Measurements from ENCODE around the gene PXMP4.

Gene PXMP4

GRCh38 chr20:33675136-33675959 lies 44.8 kb downstream of the PXMP4 start:
- H3K27ac Mint-ChIP-seq, result peak overlapping the region; percentile 16
- H3K4me1 Mint-ChIP-seq, result peaks cover 32% of the 10 kb centered on the region
- no peaks in the 10 kb centered on the region for H3K27me3 Mint-ChIP-seq
- no peaks in the 10 kb centered on the region for H3K9me3 Mint-ChIP-seq
- peaks cover 21% of the 10 kb centered on the region for H3K36me3 Mint-ChIP-seq (ENCODE audit: low read depth)
- DNase-seq (no peak), ATAC-seq (no peak)
- peak overlapping the region; percentile 67 for H3K4me3 Mint-ChIP-seq

DNA sequence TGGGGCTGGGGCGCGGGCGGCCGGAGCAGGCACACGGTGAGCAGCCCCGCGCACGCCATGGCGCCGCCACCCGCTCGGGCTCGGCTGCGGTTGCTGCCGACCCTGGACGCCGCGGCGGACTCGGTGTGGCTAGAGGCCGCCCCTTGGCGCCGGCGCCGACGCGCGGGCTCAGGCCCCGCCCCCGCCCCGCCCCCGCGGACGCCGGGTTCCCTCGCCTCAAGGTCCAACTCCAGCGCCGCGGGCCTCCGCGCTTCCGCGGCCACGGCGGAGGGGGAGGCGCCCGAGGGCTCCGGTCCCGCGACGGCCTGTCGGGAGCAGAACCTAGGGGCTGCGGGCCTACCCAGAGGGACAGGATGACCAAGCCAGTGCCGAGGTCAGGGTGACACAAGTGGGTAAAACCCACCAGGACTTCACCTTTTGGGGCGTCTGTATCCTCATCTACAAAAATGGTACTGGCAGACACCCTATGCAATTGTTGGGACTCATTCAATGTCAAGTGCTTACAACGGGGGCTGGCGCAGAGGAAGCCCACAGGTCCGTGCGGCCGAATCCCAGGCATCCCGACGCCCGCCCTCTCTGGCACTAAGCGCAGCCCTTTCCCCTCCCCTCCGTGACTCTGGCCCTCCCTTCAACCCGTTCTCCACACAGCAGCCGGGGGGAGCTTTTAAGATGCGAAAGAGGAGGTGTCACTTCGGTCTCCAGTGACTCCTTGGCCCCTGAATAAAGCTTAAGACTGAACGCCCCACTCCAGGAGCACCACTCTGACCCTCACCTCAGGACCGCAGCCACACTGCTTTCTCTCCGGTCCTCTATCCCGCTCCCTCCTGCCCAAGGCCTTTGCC lies 45.6 kb downstream of the PXMP4 start, which contains the start of gene NECAB3:
Gene NECAB3, minus strand, starts transcription at position 135 of the 842 bp plus-strand sequence. Its CDS starts 76 bp downstream, at position 59.
- peak within 1 kb of the TSS; percentile 90 for H3K4me3 Mint-ChIP-seq
- peak; percentile 65 for ATAC-seq
- DNase-seq, result peak; percentile 74
- no peaks in the 10 kb centered on the region for H3K27me3 Mint-ChIP-seq
- H3K27ac Mint-ChIP-seq, result peak within 1 kb of the TSS; percentile 70
- H3K4me1 Mint-ChIP-seq, result peaks cover 24% of the 10 kb centered on the region
- H3K36me3 Mint-ChIP-seq (ENCODE audit: low read depth), result peaks cover 19% of the 10 kb centered on the region
- H3K9me3 Mint-ChIP-seq, result no peaks in the 10 kb centered on the region

- Mint-ChIP-seq H3K27me3 (no peaks in the 10 kb centered on the region), H3K9me3 (no peaks in the 10 kb centered on the region), H3K36me3 (ENCODE audit: low read depth) (peaks cover 13% of the 10 kb centered on the region), H3K4me3 (peak overlapping the region; percentile 90), H3K27ac (peak overlapping the region; percentile 70), H3K4me1 (peaks cover 15% of the 10 kb centered on the region)
- ATAC-seq, result peak; percentile 34
- DNase-seq, result peak; percentile 30
These were observed 46.5 kb downstream of the PXMP4 start for GRCh38 chr20:33673410-33674293.

DNA sequence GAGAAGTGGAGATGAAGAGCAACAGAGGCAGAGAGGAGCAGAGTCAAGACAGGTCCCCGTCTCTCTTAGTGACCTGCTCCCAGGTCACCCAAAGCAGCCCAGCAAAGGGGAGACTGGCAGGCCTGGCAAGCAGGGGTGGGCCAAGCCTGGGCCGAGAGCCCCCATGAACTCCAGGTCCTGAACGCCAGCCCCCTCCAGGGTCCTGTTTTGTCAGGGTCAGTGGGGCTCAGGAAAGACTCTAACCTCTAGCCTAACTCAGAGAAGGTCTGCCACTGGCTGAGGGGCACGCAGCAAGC lies 47.0 kb downstream of the PXMP4 start:
- Mint-ChIP-seq H3K36me3 (ENCODE audit: low read depth) (peaks cover 11% of the 10 kb centered on the region), H3K9me3 (no peaks in the 10 kb centered on the region), H3K27me3 (no peaks in the 10 kb centered on the region), H3K27ac (peak overlapping the region; percentile 22), H3K4me1 (peaks cover 18% of the 10 kb centered on the region), H3K4me3 (peak overlapping the region; percentile 90)
- DNase-seq, result no peak
- ATAC-seq, result no peak

DNA sequence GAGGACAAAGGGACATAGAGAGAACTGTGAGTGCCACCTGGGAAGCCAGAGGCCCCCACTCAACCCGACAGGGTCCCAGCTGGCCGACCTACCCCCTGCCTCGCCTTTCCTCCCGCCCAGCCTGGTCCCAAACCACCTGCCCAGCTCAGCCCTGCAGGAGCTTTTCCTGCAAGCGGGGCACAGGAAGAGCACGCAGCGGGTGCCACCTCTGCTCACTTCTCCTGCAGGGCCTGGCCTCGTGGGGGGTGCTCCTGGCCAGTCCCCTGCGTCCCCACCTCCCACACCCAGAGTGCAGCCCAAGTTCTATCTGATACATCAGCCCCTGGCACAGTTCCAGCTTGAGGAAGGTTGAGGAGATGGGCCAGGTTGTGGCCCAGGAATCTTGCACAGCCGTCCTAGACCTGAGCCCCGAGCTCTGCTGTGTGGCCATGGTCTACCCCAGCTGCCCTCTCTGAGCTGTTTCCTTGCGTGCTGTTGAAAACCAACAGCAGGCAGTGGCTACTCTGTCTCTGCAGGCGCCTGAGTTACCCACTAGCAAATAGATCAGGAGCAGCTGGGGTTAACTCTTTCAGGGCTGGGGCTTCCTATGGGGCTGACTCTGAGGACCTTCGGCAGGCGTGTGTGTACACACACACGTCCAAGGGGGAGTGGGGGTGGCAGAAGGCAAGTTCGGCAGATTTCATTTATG lies 47.5 kb downstream of the PXMP4 start:
- no peaks in the 10 kb centered on the region for H3K9me3 Mint-ChIP-seq
- H3K36me3 Mint-ChIP-seq (ENCODE audit: low read depth), result peaks cover 9% of the 10 kb centered on the region
- peaks cover 18% of the 10 kb centered on the region for H3K4me1 Mint-ChIP-seq
- H3K4me3 Mint-ChIP-seq, result peak overlapping the region; percentile 90
- H3K27me3 Mint-ChIP-seq, result no peaks in the 10 kb centered on the region
- ATAC-seq (no peak), DNase-seq (no peak)
- H3K27ac Mint-ChIP-seq, result no peak overlapping the region

- Mint-ChIP-seq H3K4me3 (no peak overlapping the region), H3K36me3 (ENCODE audit: low read depth) (peaks cover 6% of the 10 kb centered on the region), H3K27me3 (no peaks in the 10 kb centered on the region), H3K27ac (no peak overlapping the region), H3K4me1 (peaks cover 19% of the 10 kb centered on the region), H3K9me3 (no peaks in the 10 kb centered on the region)
- DNase-seq, result no peak
- no peak for ATAC-seq
These were observed 48.4 kb downstream of the PXMP4 start for GRCh38 chr20:33671573-33672288.

DNA sequence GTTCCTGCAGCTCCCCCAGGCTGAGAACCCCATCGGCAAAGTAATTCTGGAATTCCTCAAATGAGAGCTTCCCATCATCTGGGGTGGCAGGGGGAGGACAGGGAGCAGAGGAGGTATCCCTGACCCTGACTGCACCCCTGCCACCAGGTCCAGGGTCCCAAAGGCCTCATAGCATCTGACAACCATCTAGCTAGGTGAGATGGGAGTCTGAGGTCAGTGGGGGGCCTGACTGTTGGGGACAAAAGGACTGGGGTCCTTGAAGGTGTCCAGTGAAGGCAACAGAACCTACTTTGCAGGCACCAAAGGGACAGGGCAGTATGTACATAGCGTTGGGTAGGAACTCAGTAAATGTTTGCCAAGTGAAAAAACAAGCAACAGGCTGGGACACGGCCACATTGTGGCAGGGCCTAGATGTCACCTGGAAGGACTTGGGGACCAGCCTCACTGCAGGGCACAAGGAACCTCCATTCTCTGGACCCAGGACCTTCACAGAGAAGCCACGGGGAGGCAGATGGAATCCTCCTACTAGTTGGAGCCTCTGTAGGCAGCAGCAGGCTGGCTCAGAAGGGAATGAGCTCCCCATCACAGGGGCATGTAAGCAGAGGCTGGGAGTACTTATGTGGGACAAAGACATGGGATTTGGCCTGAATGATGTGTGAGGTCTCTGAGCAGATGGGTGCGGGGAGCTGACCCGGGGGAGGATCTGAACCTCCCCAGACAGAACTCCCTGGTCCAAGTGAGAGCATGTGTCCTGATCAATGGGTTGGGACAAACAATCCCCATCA lies 49.2 kb downstream of the PXMP4 start:
- H3K36me3 Mint-ChIP-seq (ENCODE audit: low read depth), result peaks cover 4% of the 10 kb centered on the region
- H3K4me3 Mint-ChIP-seq, result no peak overlapping the region
- H3K27me3 Mint-ChIP-seq, result no peaks in the 10 kb centered on the region
- DNase-seq (no peak), ATAC-seq (no peak)
- no peaks in the 10 kb centered on the region for H3K9me3 Mint-ChIP-seq
- peaks cover 27% of the 10 kb centered on the region for H3K4me1 Mint-ChIP-seq
- H3K27ac Mint-ChIP-seq, result no peak overlapping the region

GRCh38 chr20:33669873-33670640 lies 50.1 kb downstream of the PXMP4 start:
- Mint-ChIP-seq H3K36me3 (ENCODE audit: low read depth) (peaks cover 4% of the 10 kb centered on the region), H3K4me1 (peaks cover 28% of the 10 kb centered on the region), H3K27me3 (no peaks in the 10 kb centered on the region), H3K4me3 (no peak overlapping the region), H3K27ac (no peak overlapping the region), H3K9me3 (no peaks in the 10 kb centered on the region)
- ATAC-seq, result no peak
- no peak for DNase-seq

GRCh38 chr20:33669224-33669623 lies 50.9 kb downstream of the PXMP4 start:
- Mint-ChIP-seq H3K27ac (no peak overlapping the region), H3K36me3 (ENCODE audit: low read depth) (peaks cover 4% of the 10 kb centered on the region), H3K27me3 (no peaks in the 10 kb centered on the region), H3K9me3 (no peaks in the 10 kb centered on the region), H3K4me1 (peaks cover 32% of the 10 kb centered on the region), H3K4me3 (peak overlapping the region; percentile 40)
- ATAC-seq, result no peak
- DNase-seq, result no peak

DNA sequence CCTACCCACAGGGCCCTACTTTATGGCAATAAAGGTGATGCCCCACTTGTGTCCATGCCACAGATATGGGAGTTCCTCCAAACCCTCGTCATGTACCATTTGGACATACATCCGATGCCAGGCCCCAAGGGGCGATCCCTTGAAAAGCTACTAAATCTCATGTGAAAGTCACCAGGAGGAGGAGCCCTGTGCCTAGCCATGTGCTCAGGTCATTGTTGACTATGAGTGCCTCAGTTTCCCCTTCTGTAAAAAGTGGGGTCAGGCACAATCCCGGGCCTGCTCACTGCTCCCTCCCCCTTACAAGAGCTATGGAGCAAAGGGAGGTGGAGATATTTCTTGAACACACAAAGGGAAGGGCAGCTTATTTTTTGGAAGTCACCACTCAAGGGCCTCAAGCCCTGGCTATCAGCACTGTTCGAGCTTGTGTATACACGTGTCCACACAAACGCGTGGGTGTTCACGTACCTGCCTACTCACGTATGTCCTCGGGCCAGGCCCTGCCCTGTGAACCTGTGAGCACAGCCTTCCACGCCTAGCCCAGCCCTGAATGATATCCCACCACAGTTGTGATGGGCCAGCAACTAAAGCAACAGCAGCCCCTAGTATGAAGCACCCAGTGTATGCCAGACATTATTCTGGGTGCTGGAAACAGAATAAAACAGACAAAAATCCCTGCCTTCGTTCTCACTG lies 51.5 kb downstream of the PXMP4 start:
- H3K36me3 Mint-ChIP-seq (ENCODE audit: low read depth), result peaks cover 4% of the 10 kb centered on the region
- peaks cover 30% of the 10 kb centered on the region for H3K4me1 Mint-ChIP-seq
- H3K4me3 Mint-ChIP-seq, result peak overlapping the region; percentile 78
- no peaks in the 10 kb centered on the region for H3K9me3 Mint-ChIP-seq
- no peak for ATAC-seq
- no peaks in the 10 kb centered on the region for H3K27me3 Mint-ChIP-seq
- DNase-seq, result no peak
- no peak overlapping the region for H3K27ac Mint-ChIP-seq

DNA sequence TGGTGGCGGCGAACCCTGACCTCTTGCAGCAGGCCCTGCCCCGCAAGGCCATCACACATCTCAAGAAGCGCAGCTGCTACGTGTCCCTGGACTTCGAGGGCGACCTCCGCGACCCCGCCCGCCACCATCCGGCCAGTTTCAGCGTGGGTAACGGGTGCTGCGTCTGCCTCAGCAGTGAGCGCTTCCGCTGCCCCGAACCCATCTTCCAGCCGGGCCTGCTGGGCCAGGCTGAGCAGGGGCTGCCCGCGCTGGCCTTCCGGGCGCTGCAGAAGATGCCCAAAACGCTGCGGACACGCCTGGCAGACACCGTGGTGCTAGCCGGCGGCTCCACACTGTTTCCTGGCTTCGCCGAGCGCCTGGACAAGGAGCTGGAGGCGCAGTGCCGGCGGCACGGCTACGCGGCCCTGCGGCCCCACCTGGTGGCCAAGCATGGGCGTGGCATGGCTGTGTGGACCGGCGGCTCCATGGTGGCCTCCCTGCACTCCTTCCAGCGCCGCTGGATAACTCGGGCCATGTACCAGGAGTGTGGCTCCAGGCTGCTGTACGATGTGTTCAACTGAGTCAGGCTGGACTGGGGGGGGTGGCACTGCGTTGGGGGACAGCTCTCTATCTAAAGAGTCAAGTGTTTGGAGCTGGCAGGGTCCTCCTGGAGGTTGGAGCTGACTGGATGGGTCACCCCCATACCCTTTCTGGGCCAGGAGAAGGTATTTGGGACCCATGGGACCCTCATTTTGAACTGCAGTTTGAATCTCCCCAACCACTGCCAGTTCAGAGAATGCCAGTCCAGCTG lies 52.2 kb downstream of the PXMP4 start:
- H3K4me3 Mint-ChIP-seq, result peak overlapping the region; percentile 78
- peak; percentile 83 for DNase-seq
- H3K9me3 Mint-ChIP-seq, result no peaks in the 10 kb centered on the region
- H3K27ac Mint-ChIP-seq, result peak overlapping the region; percentile 69
- H3K4me1 Mint-ChIP-seq, result peaks cover 25% of the 10 kb centered on the region
- no peaks in the 10 kb centered on the region for H3K27me3 Mint-ChIP-seq
- ATAC-seq, result peak; percentile 51
- H3K36me3 Mint-ChIP-seq (ENCODE audit: low read depth), result peaks cover 4% of the 10 kb centered on the region
